Bronchial epithelial cell (primary cell): ENCODE results near the gene UBE2M. TPM values are rescaled to one million over a fixed set of nuclear protein-coding genes. Genes with fewer than 3 reads are reported as not detected.

Experiments
- DNase-seq: peaks from one replicate; pipeline ENCODE4 v3.0.0-alpha.2; 2010; ENCODE audit warnings: low read depth
- FAIRE-seq: peaks from 2 replicates; lab custom pipeline; 2011; peaks lifted over from hg19 to GRCh38; lab: Jason Lieb, UNC
- H3K27me3 ChIP-seq: 2 replicates; pipeline ENCODE4 v1.5.1; 2011; ENCODE audit warnings: low read length; ENCODE audit not compliant: control insufficient read depth, insufficient read depth
- H3K36me3 ChIP-seq: 2 replicates; pipeline ENCODE4 v1.5.1; 2011; ENCODE audit warnings: low read length; ENCODE audit not compliant: control insufficient read depth, insufficient read depth
- H3K4me3 ChIP-seq: 2 replicates; pipeline ENCODE4 v1.5.1; 2011; ENCODE audit warnings: mild to moderate bottlenecking, low read depth, low read length, control low read depth
- CTCF ChIP-seq: IDR thresholded peaks from 2 replicates; pipeline ENCODE4 v1.5.1; 2011; ENCODE audit warnings: mild to moderate bottlenecking, moderate library complexity, low read length, control low read depth, inconsistent platforms; ENCODE audit not compliant: insufficient read depth, severe bottlenecking
- total RNA-seq: library from RNA; depleted of rRNA; stranded (reverse); fragments of >200 nt; gene quantifications from 2 replicates; pipeline ENCODE4 v1.2.1, GENCODE V29; 2014

UBE2M gene
- total RNA-seq, 1 donor from 2014 or later = 128 TPM

GRCh38 chr19:58552655-58553054 lies 5.8 kb downstream of the UBE2M start:
- TF ChIP-seq CTCF = no peak
- DNase-seq (no peak), FAIRE-seq (no peak)
- Histone ChIP-seq H3K4me3 (no peak overlapping the region), H3K36me3 (peaks cover 43% of the 10 kb centered on the region), H3K27me3 (no peaks in the 10 kb centered on the region)

GRCh38 chr19:58551577-58552471 lies 6.6 kb downstream of the UBE2M start:
- H3K36me3 ChIP-seq = peaks cover 49% of the 10 kb centered on the region
- no peak overlapping the region for H3K4me3 ChIP-seq
- H3K27me3 ChIP-seq = no peaks in the 10 kb centered on the region
- no peak for DNase-seq
- TF ChIP-seq CTCF = no peak
- FAIRE-seq = peak; percentile 32

GRCh38 chr19:58551123-58551497 lies 7.3 kb downstream of the UBE2M start:
- H3K4me3 ChIP-seq = no peak overlapping the region
- no peak for FAIRE-seq
- TF ChIP-seq CTCF = no peak
- no peaks in the 10 kb centered on the region for H3K27me3 ChIP-seq
- peaks cover 48% of the 10 kb centered on the region for H3K36me3 ChIP-seq
- DNase-seq = no peak

GRCh38 chr19:58550362-58551122 lies 7.9 kb downstream of the UBE2M start:
- Histone ChIP-seq H3K27me3 (no peaks in the 10 kb centered on the region), H3K36me3 (peaks cover 51% of the 10 kb centered on the region), H3K4me3 (no peak overlapping the region)
- FAIRE-seq (no peak), DNase-seq (no peak)
- TF ChIP-seq CTCF = no peak

GRCh38 chr19:58549664-58550361 lies 8.6 kb downstream of the UBE2M start:
- TF ChIP-seq CTCF = no peak
- no peaks in the 10 kb centered on the region for H3K27me3 ChIP-seq
- H3K4me3 ChIP-seq = no peak overlapping the region
- no peak for FAIRE-seq
- peaks cover 53% of the 10 kb centered on the region for H3K36me3 ChIP-seq
- DNase-seq = no peak
